Kidney (tissue), 14 donors: ENCODE data around the gene MSANTD1. TPM values are rescaled to one million over a fixed set of nuclear protein-coding genes. Genes with fewer than 3 reads are reported as not detected.
A peak's percentile ranks its signal among the peaks of the same experiment; 100 is the strongest.

Experiments
- DNase-seq, 5 donors: peaks; one replicate each; pipeline ENCODE4 v3.0.0-alpha.2; 2013 to 2020
- FAIRE-seq: peaks from 2 replicates; lab custom pipeline; 2012; peaks lifted over from hg19 to GRCh38; lab: Jason Lieb, UNC
- H3K27ac ChIP-seq, 2 donors: one replicate each; pipeline ENCODE4 v1.7.0; 2013; ENCODE audit warnings: low read depth in 2 of 2, low read length in 2 of 2, inconsistent platforms in 1 of 2
- H3K27me3 ChIP-seq: one replicate; pipeline ENCODE4 v1.7.1; 2013; ENCODE audit warnings: low read length, inconsistent platforms; ENCODE audit not compliant: control insufficient read depth, insufficient read depth
- H3K36me3 ChIP-seq, 3 donors: one replicate each; pipeline versions ENCODE4 v1.7.0 to v1.7.1; 2013; ENCODE audit warnings: low read length in 3 of 3, control low read depth in 1 of 3, inconsistent platforms in 1 of 3; ENCODE audit not compliant: insufficient read depth in 3 of 3, control insufficient read depth in 2 of 3
- H3K4me1 ChIP-seq, 3 donors: one replicate each; pipeline versions ENCODE4 v1.7.0 to v1.7.1; 2013; ENCODE audit warnings: low read length in 3 of 3, inconsistent platforms in 1 of 3, low read depth in 1 of 3; ENCODE audit not compliant: control insufficient read depth in 2 of 3, insufficient read depth in 2 of 3
- H3K4me3 ChIP-seq, 3 donors: one replicate each; pipeline versions ENCODE4 v1.7.0 to v1.8.1; 2013; ENCODE audit warnings: low read length in 3 of 3, control low read depth in 1 of 3, inconsistent platforms in 1 of 3
- H3K9ac ChIP-seq, 3 donors: one replicate each; pipeline versions ENCODE4 v1.7.0 to v1.7.1; 2013; ENCODE audit warnings: low read length in 3 of 3, control low read depth in 1 of 3, inconsistent platforms in 1 of 3
- H3K9me3 ChIP-seq, 3 donors: one replicate each; pipeline versions ENCODE4 v1.7.0 to v1.7.1; 2013; ENCODE audit warnings: low read length in 3 of 3, control low read depth in 1 of 3, inconsistent platforms in 1 of 3; ENCODE audit not compliant: control insufficient read depth in 2 of 3, insufficient read depth in 1 of 3
- CTCF ChIP-seq: IDR thresholded peaks from 3 replicates; pipeline ENCODE4 v1.5.1; 2012; ENCODE audit warnings: mild to moderate bottlenecking, moderate library complexity, borderline replicate concordance; ENCODE audit not compliant: insufficient read depth; ENCODE audit errors: extremely low read depth
- intact Hi-C: fragments of 100-400 bp; cut with DNase I; formaldehyde crosslinking; loops from one replicate; pipeline ENCODE4 v1.11.1; 2022
- polyA plus RNA-seq: library from polyadenylated mRNA; stranded (reverse); fragments of 350-450 nt; fragmentation: Illumina TruSeq; extraction: RNeasy Lipid Tissue Mini Kit (QIAGEN cat#74804); gene quantifications from one replicate; pipeline ENCODE4 v1.2.3, GENCODE V29; 2014; ENCODE audit warnings: low read depth, low replicate concordance; ENCODE audit not compliant: insufficient read depth
- total RNA-seq: library from RNA; stranded (reverse); fragmentation: NEBNext Ultra II Directional; extraction: Animal tissue kit (Norgen Biotek cat#: 25700); gene quantifications from one replicate; pipeline ENCODE4 v1.2.1, GENCODE V29; 2021
- donor health status: control.
- donor health status: control.
- donor health status: control.
- donor health status: control.
- donor health status: control.
- donor health status: DM: yes; HTN: yes; CAD: no.
- donor health status: Normal renal cell carcinoma (clear cell type).

Gene MSANTD1
- total and polyA plus RNA-seq, 2 donors from 2014 or later: 0.91 TPM; not detected in 1

DNA sequence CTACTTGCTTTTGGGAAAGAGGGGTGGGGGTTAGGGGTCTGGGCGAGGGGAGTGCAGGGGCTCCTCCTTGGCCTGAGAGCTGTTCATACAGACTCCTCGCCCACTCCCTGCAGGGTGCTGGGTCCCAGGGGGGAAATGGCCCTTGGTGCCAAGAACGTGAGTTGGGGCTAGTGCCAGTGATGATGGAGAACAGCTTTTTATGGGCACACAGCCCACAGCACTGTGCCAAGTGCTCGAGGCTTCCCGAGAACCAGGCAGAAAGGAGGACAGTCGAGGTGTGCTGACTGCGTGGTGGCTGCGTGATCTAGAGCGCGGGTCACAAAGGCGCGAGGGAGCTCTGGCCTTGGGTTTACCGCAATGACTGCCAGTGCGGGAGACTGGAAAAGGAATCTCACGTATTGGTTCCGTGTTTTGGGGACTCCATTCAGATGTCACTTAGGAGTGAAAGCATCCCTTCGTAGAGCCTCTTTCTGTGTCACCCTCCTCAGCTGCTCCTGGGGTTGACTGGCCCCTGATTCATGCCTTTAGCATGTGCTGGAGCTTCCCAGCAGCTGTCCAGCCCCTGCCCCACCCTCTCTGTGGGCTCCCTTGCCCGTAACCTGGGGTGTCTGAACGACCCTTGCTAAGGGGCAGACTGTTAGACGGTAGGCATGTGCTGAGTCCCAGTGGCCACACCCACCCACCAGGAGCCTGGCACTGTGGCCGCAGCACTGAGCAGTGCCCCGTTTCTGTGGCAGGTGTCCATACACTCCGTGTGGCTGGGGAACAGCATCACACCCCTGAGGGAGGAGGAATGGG is 20.9 kb upstream of the MSANTD1 start:
- intact Hi-C loops: no loop called here

GRCh38 chr4:3228881-3229280 is 20.1 kb upstream of the MSANTD1 start:
- Histone ChIP-seq H3K4me1 (no peaks in the 10 kb centered on the region), H3K9me3 (peaks cover 0 to 2% (median 0%) of the 10 kb centered on the region in 3 donors), H3K36me3 (peaks cover 9 to 49% (median 42%) of the 10 kb centered on the region in 3 donors), H3K27me3 (no peaks in the 10 kb centered on the region), H3K27ac (no peak overlapping the region), H3K4me3 (peak overlapping the region in 1 of 3 donors; percentile 5), H3K9ac (no peak overlapping the region)
- DNase-seq (peak in 1 of 5 donors; percentile 32), FAIRE-seq (no peak)
- intact Hi-C loops: no loop called here
- TF ChIP-seq CTCF: no peak

More for the DNA sequence above, 20.9 kb upstream of the MSANTD1 start:
- no peak for TF ChIP-seq CTCF
- Histone ChIP-seq H3K27me3 (no peaks in the 10 kb centered on the region), H3K36me3 (peaks cover 9 to 49% (median 48%) of the 10 kb centered on the region in 3 donors), H3K27ac (no peak overlapping the region), H3K9ac (no peak overlapping the region), H3K4me1 (no peaks in the 10 kb centered on the region), H3K4me3 (no peak overlapping the region), H3K9me3 (peaks cover 0 to 2% (median 0%) of the 10 kb centered on the region in 3 donors)
- FAIRE-seq (no peak), DNase-seq (peak in 1 of 5 donors; percentile 58)

DNA sequence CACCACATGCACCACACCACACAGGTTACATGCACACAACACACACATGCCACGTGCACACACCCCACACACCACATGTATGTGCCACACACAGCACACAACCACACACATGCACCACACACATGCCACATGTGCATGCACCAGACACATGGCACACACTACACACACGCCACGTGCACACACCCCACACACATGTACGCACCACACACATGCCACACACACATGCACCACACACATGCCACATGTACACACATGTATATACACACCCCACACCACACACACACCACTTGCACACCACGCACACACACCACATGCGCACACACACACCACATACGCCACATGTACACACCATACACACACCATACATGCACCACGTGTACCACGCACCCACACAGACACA is 19.6 kb upstream of the MSANTD1 start:
- intact Hi-C loops: no loop called here
- Histone ChIP-seq H3K27ac (no peak overlapping the region), H3K4me3 (peak overlapping the region in 1 of 3 donors; percentile 5), H3K9ac (no peak overlapping the region), H3K27me3 (no peaks in the 10 kb centered on the region), H3K36me3 (peaks cover 9 to 45% (median 41%) of the 10 kb centered on the region in 3 donors), H3K4me1 (no peaks in the 10 kb centered on the region), H3K9me3 (peaks cover 0 to 2% (median 0%) of the 10 kb centered on the region in 3 donors)
- peak in 1 of 5 donors; percentile 42 for DNase-seq
- no peak for FAIRE-seq
- no peak for TF ChIP-seq CTCF
